GF-D8 (cell line): ENCODE measurements around the gene ROCK2.
"Not testable (repeated sequence)": the region's sequence is repeated elsewhere in the genome, so short reads cannot be mapped to it uniquely, and the experiment has no call there.

Source experiments
- DNase-seq: peaks from one replicate; lab custom pipeline; 2025; lab: John Stamatoyannopoulos, UW

Gene ROCK2

DNA sequence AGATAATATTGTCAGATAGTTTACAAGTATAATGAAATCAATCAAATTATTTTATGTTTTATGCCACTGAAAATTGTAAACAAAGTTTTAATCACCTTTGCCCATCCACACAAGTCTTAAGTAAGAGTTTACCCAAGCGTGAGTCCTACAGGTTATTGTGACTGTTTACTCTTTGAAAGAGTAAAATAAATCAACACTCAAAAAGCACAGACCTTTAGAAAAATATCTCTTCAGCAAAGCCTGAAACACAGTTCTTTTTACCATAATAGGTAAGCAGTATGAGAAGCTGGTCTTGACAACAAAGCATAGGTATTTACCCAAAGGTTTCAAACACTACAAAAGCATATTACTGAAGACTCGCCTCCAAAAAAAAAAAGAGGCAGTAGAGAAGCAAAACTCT is 3.7 kb downstream of the ROCK2 start:
- no peak for DNase-seq

DNA sequence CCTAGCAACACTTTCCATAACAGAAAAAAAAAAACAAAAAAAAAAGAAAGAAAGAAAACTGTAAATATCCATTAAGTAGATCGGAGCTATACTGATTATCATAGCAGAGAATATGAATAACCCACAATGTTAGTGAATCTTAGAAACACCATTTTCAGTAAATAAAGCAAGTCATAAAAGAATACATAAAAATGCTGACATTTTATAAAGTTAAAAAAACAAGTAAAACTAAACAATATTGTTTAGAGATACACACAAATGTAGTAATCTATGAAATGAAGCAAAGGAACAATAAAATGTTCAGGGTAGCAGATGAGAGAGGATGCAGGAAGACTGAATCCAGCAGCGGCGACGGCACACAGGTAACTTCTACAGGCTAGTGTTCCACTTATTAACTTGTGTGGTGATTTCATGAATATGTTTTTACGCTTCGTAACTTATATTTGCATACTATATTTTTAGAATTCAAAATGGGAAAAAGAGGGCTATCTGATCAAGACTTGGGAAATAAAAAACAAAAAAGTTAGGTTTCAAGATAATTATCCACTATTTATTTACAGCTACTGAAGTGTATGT is 4.8 kb downstream of the ROCK2 start:
- no peak for DNase-seq

DNA sequence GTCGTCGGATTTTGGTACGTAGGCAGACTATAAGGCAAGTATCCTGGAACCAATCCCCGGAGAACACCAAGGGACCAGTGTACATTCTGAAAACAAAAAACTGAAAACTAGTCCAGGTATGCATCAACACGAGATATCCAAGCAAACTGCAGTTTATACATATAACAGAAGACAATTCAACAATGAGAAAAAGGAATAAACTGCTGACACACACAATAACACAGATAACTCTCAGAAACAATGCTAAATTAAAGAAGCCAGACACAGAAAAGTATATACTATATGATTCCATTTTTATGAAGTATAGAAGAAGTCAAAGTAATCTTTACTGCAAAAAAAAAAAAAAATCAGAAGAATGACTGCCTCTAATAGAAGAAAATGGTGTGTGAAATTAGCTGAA is 5.9 kb downstream of the ROCK2 start:
- no peak for DNase-seq

DNA sequence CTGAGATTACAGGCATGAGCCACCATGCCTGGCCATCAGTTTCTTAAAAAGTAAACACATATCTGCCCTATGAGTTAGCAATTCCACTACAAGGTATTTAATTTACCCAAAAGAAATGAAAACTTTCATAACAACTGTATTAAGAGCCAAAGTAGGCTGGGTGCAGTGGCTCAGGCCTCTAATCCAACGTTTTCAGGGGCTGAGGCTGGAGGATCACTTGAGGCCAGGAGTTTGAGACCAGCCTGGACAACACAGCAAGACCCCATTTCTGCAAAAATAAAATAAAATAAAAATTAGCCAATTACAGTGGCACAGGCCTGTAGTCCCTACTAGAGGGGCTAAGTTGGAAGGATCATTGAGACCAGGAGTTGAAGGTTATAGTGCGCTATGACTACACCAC is 6.5 kb downstream of the ROCK2 start:
- no peak for DNase-seq

DNA sequence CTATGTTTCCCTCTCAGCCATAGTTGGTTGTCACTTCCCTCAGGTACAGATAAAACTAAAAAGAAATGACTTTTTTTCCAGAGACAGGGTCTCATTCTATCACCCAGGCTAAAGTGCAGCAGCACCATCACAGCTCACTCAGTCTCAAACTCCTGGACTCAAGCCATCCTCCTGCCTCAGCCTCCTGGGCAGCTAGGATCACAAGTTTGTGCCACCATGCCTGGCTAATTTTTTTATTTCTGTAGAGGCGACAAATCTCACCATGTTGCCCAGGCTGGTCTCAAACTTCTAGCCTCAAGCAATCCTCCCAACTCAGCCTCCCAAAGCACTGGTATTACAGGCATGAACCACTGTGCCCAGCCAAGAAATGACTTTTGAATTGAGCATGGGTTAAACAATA is 8.2 kb downstream of the ROCK2 start:
- DNase-seq = no peak

DNA sequence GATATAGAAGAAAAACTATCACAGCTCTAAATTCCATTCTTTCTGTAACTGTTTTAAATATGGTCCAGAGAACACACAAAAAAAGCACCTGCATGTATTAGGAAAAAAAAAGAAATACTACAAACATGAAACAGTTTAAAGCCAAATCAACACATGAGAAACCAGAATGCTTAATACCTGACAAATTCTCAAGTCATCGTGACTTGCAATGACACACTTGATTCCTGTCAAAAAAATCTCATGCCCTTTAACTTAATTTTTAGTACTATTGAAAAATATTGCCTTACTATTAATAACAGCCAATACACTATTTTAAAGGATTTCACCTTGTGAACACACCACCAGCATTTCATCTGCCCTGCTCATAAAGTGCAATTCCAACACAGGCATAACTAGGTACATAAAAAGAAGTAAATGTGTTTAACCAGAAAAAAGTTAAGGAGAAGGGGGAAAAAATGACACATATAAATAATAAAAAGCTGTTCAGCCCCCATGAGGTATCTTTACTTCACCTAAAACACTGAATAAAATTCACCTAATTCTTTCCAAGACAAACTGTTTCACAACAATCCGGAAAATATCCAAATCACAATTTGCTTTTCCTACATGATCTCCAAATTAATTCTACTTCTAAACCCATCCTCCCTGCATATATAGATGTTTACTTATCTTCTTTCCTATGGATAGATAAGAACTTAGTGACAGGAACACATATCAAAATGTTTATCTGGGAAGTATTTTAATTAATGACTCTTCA is 10.8 kb downstream of the ROCK2 start:
- DNase-seq = no peak

DNA sequence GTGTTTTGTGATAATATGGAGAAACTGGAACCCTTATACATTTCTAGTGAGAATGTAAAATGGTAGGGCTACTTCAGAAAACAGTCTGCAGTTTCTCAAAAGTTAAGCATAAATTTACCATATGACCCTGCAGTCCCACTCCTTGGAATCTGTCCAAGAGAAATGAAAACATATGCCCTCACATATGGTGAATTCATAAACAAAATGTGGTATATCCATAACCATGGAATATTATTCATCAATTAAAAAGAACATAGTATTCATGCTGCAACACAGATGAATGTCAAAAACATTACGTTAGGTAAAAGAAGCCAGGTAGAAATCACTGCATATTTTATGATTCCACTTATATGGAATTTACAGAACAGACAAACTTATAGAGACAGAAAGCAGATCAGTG is 11.8 kb downstream of the ROCK2 start:
- no peak for DNase-seq

DNA sequence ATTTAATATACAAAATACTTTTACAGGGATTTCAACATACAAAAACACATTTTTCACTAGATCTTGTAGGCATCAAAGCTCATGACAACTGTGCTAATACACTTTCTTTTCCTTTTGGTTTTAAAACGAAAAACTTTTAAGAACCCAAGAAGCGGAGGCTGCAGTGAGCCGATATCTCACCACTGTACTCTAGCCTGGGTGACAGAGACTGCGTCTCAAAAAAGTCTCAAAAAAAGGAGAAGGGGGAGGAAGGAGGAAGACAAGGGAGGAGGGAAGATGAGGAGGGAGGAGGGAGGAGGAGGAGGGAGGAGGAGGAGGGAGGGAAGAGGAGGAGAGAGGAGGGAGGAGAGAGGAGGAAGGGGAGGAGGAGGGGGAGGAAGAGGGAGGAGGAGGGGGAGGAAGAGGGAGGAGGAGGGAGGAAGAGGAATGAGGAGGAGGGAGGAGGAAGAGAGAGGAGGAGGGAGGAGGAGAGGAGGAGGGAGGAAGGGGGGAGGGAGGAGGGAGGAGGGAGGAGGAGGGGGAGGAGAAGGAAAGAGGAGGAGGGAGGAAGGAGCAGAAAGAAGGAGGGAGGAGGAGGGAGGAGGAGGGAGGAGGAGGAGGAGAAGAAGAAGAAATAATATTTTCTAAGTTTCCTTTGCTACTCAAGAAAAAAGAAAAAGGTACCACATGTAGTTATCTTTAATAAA is 13.8 kb downstream of the ROCK2 start:
- DNase-seq = no peak

DNA sequence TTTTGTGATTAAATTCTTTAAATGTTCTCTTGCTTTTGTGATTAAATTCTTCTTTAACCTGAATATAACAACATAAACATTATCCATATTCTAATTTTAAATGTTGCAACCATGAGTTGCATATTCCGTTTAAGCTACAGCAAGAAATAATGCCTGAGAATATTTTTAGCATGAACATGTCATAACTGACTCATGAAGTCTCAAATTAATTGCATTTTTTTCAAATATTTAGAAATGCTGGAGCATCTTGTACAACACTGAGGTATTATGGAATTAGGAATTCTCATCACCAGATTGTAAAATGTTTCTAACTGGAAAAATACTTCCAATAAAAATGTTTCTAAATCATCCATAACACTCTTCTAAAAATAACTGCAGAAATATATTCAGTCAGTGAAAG is 14.7 kb downstream of the ROCK2 start:
- DNase-seq = no peak

DNA sequence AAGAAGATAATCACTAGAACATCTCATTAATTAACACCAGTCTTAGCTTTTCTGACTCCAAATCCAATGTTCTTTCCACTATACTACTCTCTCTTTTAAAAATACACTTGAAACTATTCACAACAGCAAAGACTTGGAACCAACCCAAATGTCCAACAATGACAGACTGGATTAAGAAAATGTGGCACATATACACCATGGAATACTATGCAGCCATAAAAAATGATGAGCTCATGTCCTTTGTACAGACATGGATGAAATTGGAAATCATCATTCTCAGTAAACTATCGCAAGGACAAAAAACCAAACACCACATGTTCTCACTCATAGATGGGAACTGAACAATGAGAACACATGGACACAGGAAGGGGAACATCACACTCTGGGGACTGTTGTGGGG is 15.9 kb downstream of the ROCK2 start:
- DNase-seq = not testable (repeated sequence)

DNA sequence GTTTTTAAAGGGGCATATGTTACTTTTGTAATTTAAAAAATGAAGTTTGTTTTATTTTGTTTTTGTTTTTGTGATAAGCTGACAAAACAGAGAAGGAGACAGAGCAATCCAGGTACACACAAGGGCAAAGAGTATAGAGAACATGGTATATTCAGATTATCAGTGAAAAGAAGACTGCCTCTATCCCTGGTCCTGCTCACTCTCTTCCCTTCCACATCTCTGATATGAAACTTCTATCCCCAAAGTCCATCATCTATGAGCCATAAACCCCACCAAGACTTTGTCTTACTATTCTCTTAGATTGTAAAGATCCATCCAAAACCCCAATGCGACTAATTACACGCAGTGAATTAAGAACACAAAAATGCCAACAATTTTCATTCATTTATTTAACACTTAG is 16.6 kb downstream of the ROCK2 start:
- DNase-seq = no peak

DNA sequence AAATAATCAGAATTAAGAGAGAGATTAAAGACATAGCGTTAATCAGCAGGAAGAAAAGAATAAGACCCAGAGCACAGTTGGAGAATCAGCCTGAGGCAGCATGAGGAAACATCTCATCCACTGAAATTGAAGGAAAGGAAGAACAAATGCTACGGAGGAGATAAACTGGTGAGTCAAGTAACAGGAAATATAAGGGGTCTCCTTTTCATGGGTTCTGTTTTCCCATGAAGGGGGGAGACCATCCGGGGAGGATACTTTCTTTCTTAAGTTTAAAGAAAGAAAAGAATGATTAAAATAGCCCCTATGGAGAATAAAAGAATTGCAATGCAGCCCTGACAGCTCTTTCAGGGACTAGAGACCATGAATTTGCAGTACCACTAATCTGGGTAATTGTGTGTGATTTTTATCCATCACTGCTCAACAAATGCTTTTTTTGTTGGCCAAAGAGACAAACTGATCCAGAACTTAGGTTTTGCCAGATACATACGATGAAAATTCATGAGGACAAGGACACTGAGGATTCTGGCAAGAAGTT is 17.7 kb downstream of the ROCK2 start:
- DNase-seq = no peak

DNA sequence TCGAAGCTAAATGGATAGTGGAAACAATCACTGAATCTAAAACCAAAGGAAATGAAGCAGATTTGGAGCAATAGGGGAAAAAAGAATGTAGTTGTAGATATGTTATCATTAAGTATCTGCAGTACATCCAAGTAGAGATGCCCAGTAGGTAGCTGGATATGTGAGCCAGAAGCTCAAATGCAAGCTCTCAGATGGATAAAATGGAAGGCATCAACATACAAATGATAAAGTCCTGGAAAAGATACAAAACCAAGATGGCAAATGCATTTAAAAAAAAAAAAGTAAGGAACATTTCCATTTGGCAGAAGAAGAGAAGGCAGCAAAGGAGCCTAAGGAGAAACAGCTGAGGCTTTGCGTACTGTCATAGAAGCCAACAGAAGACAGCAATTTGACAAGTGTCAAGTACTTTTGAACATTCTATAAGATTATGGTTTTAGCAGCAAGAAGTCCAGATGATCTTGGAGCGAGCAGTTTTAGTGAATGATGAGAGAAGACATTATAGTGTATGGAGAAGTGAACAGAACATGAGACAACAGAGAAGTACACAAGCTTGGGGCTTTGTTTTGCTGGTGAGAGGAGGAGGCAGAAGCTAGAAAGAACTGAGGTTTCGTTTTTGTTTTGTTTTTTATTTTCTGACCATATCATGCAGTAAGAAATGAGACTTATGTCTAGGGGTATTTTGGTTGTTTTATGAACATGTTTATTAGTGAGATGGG is 18.3 kb downstream of the ROCK2 start:
- DNase-seq = no peak

DNA sequence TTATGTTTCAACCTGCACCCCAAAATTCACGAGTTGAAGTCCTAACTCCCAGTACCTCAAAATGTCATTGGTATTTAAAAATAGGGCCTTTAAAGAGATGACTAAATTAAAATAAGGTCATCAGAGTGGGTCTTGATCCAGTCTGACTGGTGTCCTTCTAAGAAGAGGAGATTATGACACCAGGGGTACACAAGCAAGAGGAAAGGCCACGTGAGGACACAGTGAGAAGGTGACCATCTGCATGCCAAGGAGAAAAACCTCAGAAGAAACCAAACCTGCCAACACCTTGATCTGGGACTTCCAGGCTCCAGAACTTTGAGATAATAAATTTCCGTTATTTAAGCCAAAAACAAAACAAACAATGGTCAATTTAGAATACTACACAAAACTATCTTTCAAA is 22.6 kb downstream of the ROCK2 start:
- DNase-seq = no peak

DNA sequence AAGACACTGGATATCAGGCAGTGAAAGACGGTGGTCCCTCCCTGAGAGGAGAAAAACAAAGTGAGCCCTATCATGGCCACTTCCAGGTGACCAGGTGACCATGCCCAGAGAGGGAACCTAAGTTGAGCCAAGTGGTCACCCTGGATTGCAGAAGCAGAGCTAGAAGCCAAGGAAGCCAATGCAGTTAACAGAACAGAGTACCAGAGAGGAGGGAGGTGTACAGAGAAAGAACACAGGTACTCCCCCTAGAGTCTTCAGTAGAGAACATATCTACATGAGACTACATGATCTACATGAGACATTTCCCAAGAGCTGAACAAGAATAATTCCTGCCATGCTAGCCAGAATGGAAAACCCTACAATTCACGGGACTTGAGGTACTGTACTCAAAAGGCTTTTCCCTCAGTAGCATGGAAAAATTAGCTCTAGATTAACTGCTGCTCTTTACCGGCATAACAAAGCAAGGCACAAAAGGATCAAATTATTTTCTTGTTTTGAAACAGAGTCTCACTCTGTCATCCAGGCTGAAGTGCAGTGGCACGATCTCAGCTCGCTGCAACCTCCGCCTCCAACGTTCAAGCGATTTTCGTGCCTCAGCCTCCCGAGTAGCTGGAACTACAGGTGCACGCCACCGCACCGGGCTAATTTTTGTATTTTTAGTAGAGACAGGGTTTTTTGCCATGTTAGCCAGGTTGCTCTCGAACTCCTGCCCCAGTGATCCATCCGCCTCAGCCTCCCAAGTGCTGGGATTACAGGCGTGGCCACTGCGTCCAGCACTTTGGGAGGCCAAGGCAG is 23.5 kb downstream of the ROCK2 start:
- DNase-seq = no peak

DNA sequence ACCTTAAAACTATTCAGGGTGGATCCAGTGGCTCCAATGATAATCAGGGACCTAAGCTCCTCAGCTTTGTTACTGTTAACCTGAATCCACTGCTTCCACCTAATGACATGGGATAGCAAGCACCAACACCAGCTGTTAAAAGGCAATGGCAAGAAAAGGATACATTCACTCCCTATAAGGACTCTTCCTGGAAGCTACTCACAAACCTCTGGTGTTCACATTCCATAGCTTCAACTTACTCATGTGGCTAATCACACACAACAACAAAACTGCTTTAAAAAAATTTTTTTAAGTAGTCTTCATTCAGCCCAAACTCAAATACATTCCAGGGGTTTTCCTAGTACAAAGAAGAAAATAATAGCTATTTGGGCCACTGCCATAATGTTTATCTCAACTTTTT is 24.5 kb downstream of the ROCK2 start:
- DNase-seq = no peak

DNA sequence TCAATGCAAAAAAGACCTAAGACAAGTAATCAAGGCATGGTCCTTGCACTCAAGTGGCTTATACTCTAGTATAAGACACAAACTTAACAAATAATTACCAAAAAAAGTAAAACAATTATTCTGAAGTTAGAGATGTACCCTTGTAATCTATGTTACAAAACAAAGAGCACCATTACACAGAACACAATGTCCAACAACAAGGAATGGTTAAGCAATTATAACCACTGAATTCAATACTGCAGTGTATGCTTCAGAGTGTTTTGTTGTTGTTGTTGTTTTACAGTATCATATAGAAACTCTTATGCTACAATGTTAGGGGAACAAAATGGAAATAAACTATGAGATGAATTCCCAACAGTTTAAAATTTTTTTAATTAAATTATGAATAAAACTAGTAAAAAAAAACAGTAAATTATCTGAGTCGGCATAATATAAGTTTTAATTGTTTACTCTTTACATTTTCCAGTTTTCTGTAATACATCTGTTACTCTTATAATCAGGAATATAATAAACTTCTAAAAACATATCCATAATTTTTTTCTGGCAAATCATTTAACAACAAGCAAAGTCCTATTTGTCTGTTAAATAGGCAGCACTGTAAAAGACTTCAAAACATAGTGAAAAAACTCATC is 29.2 kb downstream of the ROCK2 start:
- no peak for DNase-seq

DNA sequence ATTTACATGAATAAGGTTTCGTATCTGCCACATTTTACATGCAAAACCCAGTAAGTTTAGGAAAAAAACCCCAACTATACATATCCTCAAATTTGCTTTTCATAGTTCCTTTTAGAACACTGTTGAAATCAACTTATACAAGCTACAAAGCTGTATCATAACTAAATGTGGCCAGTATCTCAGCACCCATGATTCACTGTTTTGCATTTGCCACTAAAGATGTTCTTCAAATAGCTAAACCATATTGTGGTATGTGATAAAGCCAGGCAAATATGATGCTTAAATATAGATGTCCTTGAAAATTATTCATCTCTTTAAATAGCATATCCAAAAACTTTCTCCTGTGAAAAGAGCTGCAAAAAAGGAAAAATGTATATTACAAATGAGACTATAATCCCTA is 29.9 kb downstream of the ROCK2 start:
- DNase-seq = no peak

DNA sequence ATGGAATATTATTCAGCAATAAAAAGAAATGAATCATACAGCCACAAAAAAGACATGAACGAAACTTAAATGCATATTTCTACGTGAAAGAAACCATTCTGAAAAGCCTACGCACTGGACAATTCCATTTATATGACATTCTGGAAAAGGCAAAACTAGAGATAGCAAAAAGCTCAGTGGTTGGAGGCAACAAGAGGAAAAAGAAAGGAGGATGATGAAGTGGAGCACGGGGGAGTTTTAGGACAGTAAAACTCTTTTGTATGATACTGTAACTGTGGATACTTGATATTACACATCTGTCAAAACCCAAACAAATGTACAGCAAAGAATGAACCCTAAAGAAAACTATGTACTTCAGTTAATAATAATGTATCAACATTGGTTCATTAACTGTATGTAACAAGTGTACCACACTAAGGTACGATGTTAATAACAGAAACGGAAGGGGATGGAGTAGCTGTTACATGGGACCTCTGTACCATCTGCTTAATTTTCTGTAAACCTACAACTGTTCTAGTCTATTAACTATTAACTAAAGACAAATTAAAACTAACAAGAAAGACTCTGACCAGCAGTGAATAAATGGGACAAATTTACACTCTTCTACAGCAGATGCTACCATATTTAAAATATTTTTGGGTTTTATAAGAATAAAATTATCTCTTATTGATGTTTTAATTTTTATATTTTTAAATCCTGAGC is 31.5 kb downstream of the ROCK2 start:
- DNase-seq = no peak

DNA sequence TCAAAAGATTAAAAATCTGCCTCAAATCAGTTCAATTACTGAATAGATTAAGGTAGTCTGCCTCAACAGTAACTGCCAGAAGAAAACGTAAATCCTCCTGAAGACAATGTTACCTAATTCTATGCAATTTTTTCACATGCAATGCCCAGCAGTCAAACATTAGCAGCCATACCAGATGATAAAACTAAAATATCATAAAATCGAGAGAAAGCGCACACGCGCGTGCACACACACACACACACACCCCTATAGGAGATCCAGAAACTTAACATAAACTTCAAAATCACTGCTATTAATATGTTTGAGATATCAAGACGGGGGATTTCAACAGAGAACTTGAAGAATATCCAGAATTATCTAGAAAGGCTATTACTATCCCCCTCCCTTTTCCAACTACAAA is 32.9 kb downstream of the ROCK2 start:
- no peak for DNase-seq

DNA sequence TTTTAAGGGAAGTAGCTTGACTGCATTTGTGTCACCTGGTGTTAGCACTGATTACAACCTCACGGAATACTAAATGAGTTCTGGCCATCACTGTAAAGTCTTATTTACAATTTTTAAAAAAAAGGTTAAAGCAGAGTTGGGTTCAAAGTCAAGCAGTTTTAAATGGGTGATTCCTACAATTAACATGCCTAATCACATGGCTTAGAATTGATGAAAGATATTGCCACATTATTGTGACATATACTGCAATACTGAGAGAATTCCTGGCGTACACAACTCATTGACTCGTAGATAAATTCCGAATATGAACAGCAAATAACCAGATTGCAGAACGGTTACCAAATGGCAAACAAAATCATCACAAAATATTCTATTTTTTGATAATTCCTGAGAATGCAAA is 34.2 kb downstream of the ROCK2 start:
- no peak for DNase-seq
